Amniotic stem cell (primary cell): ENCODE results near the gene CELF4.

Source experiments
- DNase-seq: peaks from one replicate; lab custom pipeline; 2025; lab: John Stamatoyannopoulos, UW

CELF4 gene

GRCh38 chr18:37565101-37565976 is at the start of gene CELF4:
Gene CELF4 (minus strand): TSS chr18:37565798.
- no peak for DNase-seq

GRCh38 chr18:37613253-37613565 is 47.6 kb upstream of the CELF4 start:
- DNase-seq = no peak

- no peak for DNase-seq
These were observed 47.1 kb upstream of the CELF4 start for GRCh38 chr18:37612524-37613252.

GRCh38 chr18:37611614-37612279 is 46.1 kb upstream of the CELF4 start:
- no peak for DNase-seq

GRCh38 chr18:37608876-37609275 is 43.3 kb upstream of the CELF4 start:
- no peak for DNase-seq

GRCh38 chr18:37607281-37607680 is 41.7 kb upstream of the CELF4 start:
- no peak for DNase-seq

GRCh38 chr18:37604032-37604431 is 38.4 kb upstream of the CELF4 start:
- DNase-seq = no peak

- DNase-seq = no peak
These were observed 33.6 kb upstream of the CELF4 start for GRCh38 chr18:37598966-37599896.

GRCh38 chr18:37598396-37598795 is 32.8 kb upstream of the CELF4 start:
- DNase-seq = no peak

- no peak for DNase-seq
These were observed 24.7 kb upstream of the CELF4 start for GRCh38 chr18:37590346-37590745.

- no peak for DNase-seq
These were observed 22.7 kb upstream of the CELF4 start for GRCh38 chr18:37588289-37588688.

GRCh38 chr18:37586656-37587225 is 21.1 kb upstream of the CELF4 start:
- DNase-seq = no peak

- no peak for DNase-seq
These were observed 19.5 kb upstream of the CELF4 start for GRCh38 chr18:37584952-37585695.

- DNase-seq = no peak
These were observed 18.6 kb upstream of the CELF4 start for GRCh38 chr18:37584217-37584616.

GRCh38 chr18:37582261-37582660 is 16.7 kb upstream of the CELF4 start:
- no peak for DNase-seq

- DNase-seq = no peak
These were observed 13.4 kb upstream of the CELF4 start for GRCh38 chr18:37578886-37579513.

- no peak for DNase-seq
These were observed 12.6 kb upstream of the CELF4 start for GRCh38 chr18:37578182-37578678.

- DNase-seq = no peak
These were observed 11.5 kb upstream of the CELF4 start for GRCh38 chr18:37577051-37577611.

GRCh38 chr18:37575646-37576045 is 10.0 kb upstream of the CELF4 start:
- no peak for DNase-seq

GRCh38 chr18:37574113-37574512 is 8.5 kb upstream of the CELF4 start:
- DNase-seq = no peak
